Prostate gland (tissue), 2 donors: Measurements from ENCODE around the gene ZNF718.

Source experiments
- CTCF ChIP-seq, 4 experiments: fragments of 200-600 bp in 2 of 4; fragments of 450-650 bp in 2 of 4; sonication (generic) in 2 of 4; IDR thresholded peaks; 1 replicate in 3 of 4; 2 replicates in 1 of 4; pipeline ENCODE4 v1.5.1; 2016 to 2019; ENCODE audit warnings: antibody characterized with exemption in 4 of 4, mild to moderate bottlenecking in 2 of 4, moderate library complexity in 2 of 4
- POLR2A ChIP-seq: fragments of 450-650 bp; IDR thresholded peaks from one replicate; pipeline ENCODE4 v1.6.1; 2016; ENCODE audit warnings: antibody characterized with exemption, mild to moderate bottlenecking
- POLR2AphosphoS5 ChIP-seq: sonication (generic); formaldehyde crosslinking; IDR thresholded peaks from one replicate; pipeline ENCODE4 v1.6.1; 2017; ENCODE audit warnings: antibody characterized with exemption

- TF ChIP-seq CTCF (IDR thresholded peaks at IDR 0.05) (no peak), POLR2A (no peak), POLR2AphosphoS5 (no peak)
Observed at GRCh38 chr4:125091-125771, 930 bp downstream of the ZNF718 start.
